Measurements from ENCODE around the gene NAXE.

The NAXE gene

DNA sequence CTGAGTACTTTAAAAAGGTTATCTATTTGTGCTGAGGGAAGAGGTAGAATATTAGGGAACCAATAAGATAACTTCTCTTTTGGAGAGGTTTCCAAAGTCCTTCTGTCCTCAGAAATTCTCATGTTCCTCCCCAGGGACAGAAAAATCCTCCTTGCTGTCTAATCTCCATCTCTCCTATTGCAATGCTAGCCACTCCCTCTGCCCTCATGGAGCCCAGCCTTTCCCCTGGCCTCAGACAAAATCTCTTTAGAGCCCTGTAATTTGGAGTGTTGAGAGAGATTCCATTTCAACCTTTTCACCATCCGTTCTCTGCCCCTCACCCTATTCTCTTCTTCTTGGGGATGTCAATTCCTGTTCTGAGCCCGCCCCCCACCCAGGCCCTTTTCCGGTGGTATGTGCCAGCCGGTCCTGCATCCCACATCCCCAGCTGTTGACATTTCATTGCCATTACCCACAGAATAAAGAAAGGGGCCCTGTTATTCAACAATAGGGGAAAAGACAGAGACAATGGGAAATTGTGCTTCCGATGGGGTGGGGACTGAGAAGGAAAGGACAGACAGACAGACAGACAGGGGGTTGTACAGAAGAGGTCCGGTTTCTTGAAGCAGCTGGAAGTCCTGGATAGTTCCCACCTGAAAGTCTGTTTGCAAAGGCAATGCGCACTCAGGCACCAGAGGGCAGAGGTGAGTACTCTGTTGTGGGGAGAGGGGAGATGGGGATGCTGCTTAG lies 27.4 kb downstream of the NAXE start, which contains the start of gene HAPLN2:
Gene HAPLN2 (plus strand): TSS at position 563 of the 729 bp plus-strand sequence. CDS start 4,076 bp downstream, outside the sequence.
- H3K27me3 ChIP-seq (ENCODE audit: control insufficient read depth in 3 of 3, insufficient read depth in 3 of 3, low read depth in 1 of 3, low read length in 3 of 3): peaks cover 8 to 64% (median 38%) of the 10 kb centered on the region in 3 experiments
- DNase-seq (ENCODE audit: low spot score): no peak

GRCh38 chr1:156619582-156619955 lies 28.0 kb downstream of the NAXE start:
- no peak overlapping the region for H4K91ac ChIP-seq (ENCODE audit: low read depth, low read length, poor library complexity)
- no peak overlapping the region for H3K4me2 ChIP-seq (ENCODE audit: insufficient read depth, low read length, poor library complexity, severe bottlenecking)
- H3K18ac ChIP-seq (ENCODE audit: low read length): no peak overlapping the region
- H3K9me3 ChIP-seq (replicated peaks in 1 of 2; ENCODE audit: control insufficient read depth in 2 of 2, insufficient read depth in 1 of 2, low read depth in 1 of 2, low read length in 2 of 2): peaks cover 0 to 4% of the 10 kb centered on the region in 2 donors
- peaks cover 11 to 67% (median 43%) of the 10 kb centered on the region in 3 experiments for H3K27me3 ChIP-seq (ENCODE audit: control insufficient read depth in 3 of 3, insufficient read depth in 3 of 3, low read depth in 1 of 3, low read length in 3 of 3)
- H2BK15ac ChIP-seq (ENCODE audit: low read length): no peak overlapping the region
- H3K27ac ChIP-seq (replicated peaks; ENCODE audit: low read length): no peak overlapping the region
- no peak overlapping the region for H2AK5ac ChIP-seq (ENCODE audit: low read depth, low read length)
- H3K4me3 ChIP-seq (ENCODE audit: low read length in 2 of 2): no peak overlapping the region
- H3K23ac ChIP-seq (ENCODE audit: low read depth, low read length, poor library complexity): no peak overlapping the region
- H4K8ac ChIP-seq (ENCODE audit: low read depth, low read length): no peak overlapping the region
- H2BK5ac ChIP-seq (ENCODE audit: low read length): no peak overlapping the region
- DNase-seq (ENCODE audit: low spot score): no peak
- H2BK12ac ChIP-seq (ENCODE audit: low read length): no peak overlapping the region
- no CpG with 5 or more reads among the region's 6 CpGs for WGBS, 2 donors (ENCODE audit: extremely low coverage in 2 of 2, insufficient read length in 2 of 2, insufficient replicate concordance in 1 of 2)
- peak overlapping the region; percentile 6 for H3K9ac ChIP-seq (ENCODE audit: low read depth, low read length, poor library complexity)
- no peak overlapping the region for H3K4ac ChIP-seq (ENCODE audit: low read length)
- peaks cover 0 to 3% of the 10 kb centered on the region in 2 donors for H3K4me1 ChIP-seq (ENCODE audit: control insufficient read depth in 2 of 2, insufficient read depth in 1 of 2, low read depth in 1 of 2, low read length in 2 of 2)
- no peak overlapping the region for H2AFZ ChIP-seq (ENCODE audit: low read length)
- no peaks in the 10 kb centered on the region for H3K79me1 ChIP-seq (ENCODE audit: low read depth, low read length)
- H3K14ac ChIP-seq (ENCODE audit: low read length): no peak overlapping the region
- no peak overlapping the region for H2BK120ac ChIP-seq (ENCODE audit: low read depth, low read length)
- H3K36me3 ChIP-seq (replicated peaks in 1 of 2; ENCODE audit: control insufficient read depth in 2 of 2, insufficient read depth in 2 of 2, low read length in 2 of 2): no peaks in the 10 kb centered on the region

More for the DNA sequence above, 27.4 kb downstream of the NAXE start, which contains the start of gene HAPLN2:
- Histone ChIP-seq H2BK15ac (ENCODE audit: low read length) (no peak within 1 kb of the TSS), H3K4ac (ENCODE audit: low read length) (no peak within 1 kb of the TSS), H3K4me1 (ENCODE audit: control insufficient read depth in 2 of 2, insufficient read depth in 1 of 2, low read depth in 1 of 2, low read length in 2 of 2) (peaks cover 0 to 2% of the 10 kb centered on the region in 2 donors), H3K18ac (ENCODE audit: low read length) (no peak within 1 kb of the TSS), H4K8ac (ENCODE audit: low read depth, low read length) (no peak within 1 kb of the TSS), H2AK5ac (ENCODE audit: low read depth, low read length) (no peak within 1 kb of the TSS), H3K14ac (ENCODE audit: low read length) (no peak within 1 kb of the TSS), H3K9me3 (replicated peaks in 1 of 2; ENCODE audit: control insufficient read depth in 2 of 2, insufficient read depth in 1 of 2, low read depth in 1 of 2, low read length in 2 of 2) (peaks cover 0 to 4% of the 10 kb centered on the region in 2 donors), H3K4me3 (ENCODE audit: low read length in 2 of 2) (no peak within 1 kb of the TSS), H3K27ac (replicated peaks; ENCODE audit: low read length) (no peak within 1 kb of the TSS), H2BK12ac (ENCODE audit: low read length) (no peak within 1 kb of the TSS), H3K9ac (ENCODE audit: low read depth, low read length, poor library complexity) (peak within 1 kb of the TSS; percentile 6), H2BK5ac (ENCODE audit: low read length) (no peak within 1 kb of the TSS), H2AFZ (ENCODE audit: low read length) (no peak within 1 kb of the TSS), H2BK120ac (ENCODE audit: low read depth, low read length) (no peak within 1 kb of the TSS), H4K91ac (ENCODE audit: low read depth, low read length, poor library complexity) (no peak within 1 kb of the TSS), H3K79me1 (ENCODE audit: low read depth, low read length) (no peaks in the 10 kb centered on the region), H3K23ac (ENCODE audit: low read depth, low read length, poor library complexity) (no peak within 1 kb of the TSS), H3K4me2 (ENCODE audit: insufficient read depth, low read length, poor library complexity, severe bottlenecking) (no peak within 1 kb of the TSS), H3K36me3 (replicated peaks in 1 of 2; ENCODE audit: control insufficient read depth in 2 of 2, insufficient read depth in 2 of 2, low read length in 2 of 2) (no peaks in the 10 kb centered on the region)
- no CpG with 5 or more reads among the region's 7 CpGs for WGBS, 2 donors (ENCODE audit: extremely low coverage in 2 of 2, insufficient read length in 2 of 2, insufficient replicate concordance in 1 of 2)

GRCh38 chr1:156622581-156623297 lies 31.2 kb downstream of the NAXE start:
- Histone ChIP-seq H3K27me3 (ENCODE audit: control insufficient read depth in 3 of 3, insufficient read depth in 3 of 3, low read depth in 1 of 3, low read length in 3 of 3) (peaks cover 23 to 68% (median 58%) of the 10 kb centered on the region in 3 experiments), H3K23ac (ENCODE audit: low read depth, low read length, poor library complexity) (no peak overlapping the region)
- no peak for DNase-seq (ENCODE audit: low spot score)

More at GRCh38 chr1:156622581-156623297, 31.2 kb downstream of the NAXE start:
- Histone ChIP-seq H3K18ac (ENCODE audit: low read length) (no peak overlapping the region), H2BK5ac (ENCODE audit: low read length) (no peak overlapping the region), H4K91ac (ENCODE audit: low read depth, low read length, poor library complexity) (no peak overlapping the region), H3K14ac (ENCODE audit: low read length) (no peak overlapping the region), H2BK12ac (ENCODE audit: low read length) (no peak overlapping the region), H3K9me3 (replicated peaks in 1 of 2; ENCODE audit: control insufficient read depth in 2 of 2, insufficient read depth in 1 of 2, low read depth in 1 of 2, low read length in 2 of 2) (peaks cover 0 to 4% of the 10 kb centered on the region in 2 donors), H3K4ac (ENCODE audit: low read length) (no peak overlapping the region), H3K4me2 (ENCODE audit: insufficient read depth, low read length, poor library complexity, severe bottlenecking) (no peak overlapping the region), H2AK5ac (ENCODE audit: low read depth, low read length) (no peak overlapping the region), H3K4me3 (ENCODE audit: low read length in 2 of 2) (peak overlapping the region in 1 of 2 donors; percentile 42), H3K79me1 (ENCODE audit: low read depth, low read length) (no peaks in the 10 kb centered on the region), H4K8ac (ENCODE audit: low read depth, low read length) (no peak overlapping the region), H3K27ac (replicated peaks; ENCODE audit: low read length) (no peak overlapping the region), H2BK15ac (ENCODE audit: low read length) (no peak overlapping the region), H3K36me3 (replicated peaks in 1 of 2; ENCODE audit: control insufficient read depth in 2 of 2, insufficient read depth in 2 of 2, low read length in 2 of 2) (no peaks in the 10 kb centered on the region), H3K4me1 (ENCODE audit: control insufficient read depth in 2 of 2, insufficient read depth in 1 of 2, low read depth in 1 of 2, low read length in 2 of 2) (peaks cover 6% of the 10 kb centered on the region in 2 donors), H2BK120ac (ENCODE audit: low read depth, low read length) (no peak overlapping the region), H3K9ac (ENCODE audit: low read depth, low read length, poor library complexity) (no peak overlapping the region), H2AFZ (ENCODE audit: low read length) (no peak overlapping the region)
- WGBS, 2 donors (ENCODE audit: extremely low coverage in 2 of 2, insufficient read length in 2 of 2, insufficient replicate concordance in 1 of 2): no CpG with 5 or more reads among the region's 6 CpGs

All from neuronal stem cell (in vitro differentiated cells).